Activated CD4-positive, alpha-beta T cell treated with anti-CD3 and anti-CD28 coated beads, Interleukin-2, Interleukin-4, amounts not matched to agents 100 ng/mL and 50 ng/mL, durations not matched to agents 16 hours and 8 hours (primary cell): ENCODE measurements around the gene CCDC34.

ENCODE experiments used
- DNase-seq: peaks from one replicate; pipeline ENCODE4 v3.0.0-alpha.2; 2020; ENCODE audit warnings: low spot score

Gene CCDC34

DNA sequence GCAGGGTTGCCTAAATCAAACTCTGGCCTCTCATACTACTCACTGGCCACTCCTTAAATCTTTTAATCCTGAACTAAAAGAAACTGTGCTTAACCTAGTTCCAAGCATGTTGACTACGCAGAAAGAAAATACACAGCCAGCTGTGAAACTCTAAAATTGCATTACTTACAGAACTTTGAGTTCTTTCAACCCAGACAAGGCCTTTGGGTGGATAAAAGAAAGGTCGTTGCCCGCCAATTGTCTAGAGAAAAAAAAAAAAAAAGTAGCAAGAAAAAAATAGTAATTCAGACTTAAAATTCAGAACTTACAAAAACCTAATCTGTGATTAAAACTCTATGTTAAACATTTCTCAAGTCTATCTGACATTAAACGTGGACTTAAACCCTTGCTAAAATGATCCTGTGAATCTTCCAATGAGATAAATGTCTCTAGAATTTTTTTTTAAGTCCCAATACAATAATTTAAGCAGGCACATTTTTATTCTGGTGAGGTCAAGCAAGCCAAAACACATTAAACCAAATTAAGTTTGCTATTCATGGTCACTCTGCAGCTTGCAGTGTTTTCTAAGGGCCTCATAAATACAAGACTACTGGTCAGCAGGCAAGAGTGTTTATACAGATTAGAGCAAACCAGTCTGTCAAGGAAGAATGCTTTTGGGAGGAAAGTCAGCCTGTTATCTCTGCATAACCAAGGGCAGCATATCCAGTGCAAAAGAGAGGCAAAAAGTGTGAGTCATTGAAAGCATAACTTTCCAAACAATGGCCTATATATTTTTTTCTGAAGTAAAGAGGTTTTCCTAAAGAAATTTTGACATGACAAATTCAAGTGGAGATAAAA, 29.5 kb upstream of the CCDC34 start:
- DNase-seq, result no peak

DNA sequence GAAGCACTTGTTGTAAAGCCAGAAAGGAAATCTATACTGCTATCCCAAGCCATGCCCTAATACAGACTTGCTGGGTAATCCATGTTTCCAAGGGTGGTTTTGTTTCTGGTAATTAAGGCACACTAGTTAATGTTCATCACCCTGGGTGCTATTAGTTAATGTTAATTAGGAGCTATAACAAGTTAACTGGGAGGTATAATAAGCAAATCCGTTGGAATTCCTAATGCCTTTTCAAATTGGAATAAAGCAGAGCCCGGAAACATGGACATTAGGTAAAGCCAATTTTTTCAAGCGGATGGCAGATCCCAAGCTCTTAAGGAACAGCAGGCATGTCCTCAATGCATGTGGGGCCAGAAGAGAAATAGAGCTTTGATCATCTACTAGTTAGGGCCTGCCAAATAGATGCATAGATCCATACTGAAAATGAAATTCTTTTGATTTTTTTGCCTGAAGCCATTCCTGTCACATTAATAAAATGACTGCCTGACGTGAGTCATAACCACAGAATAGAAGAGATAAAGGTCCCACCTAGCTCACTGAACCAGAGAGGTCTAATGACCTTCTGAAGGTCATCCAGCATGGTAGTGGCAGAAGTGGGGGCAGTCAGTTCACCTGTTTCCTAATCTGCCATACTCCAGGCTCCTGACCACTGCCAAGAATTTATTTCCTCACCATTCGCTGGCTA, 28.5 kb upstream of the CCDC34 start:
- no peak for DNase-seq

DNA sequence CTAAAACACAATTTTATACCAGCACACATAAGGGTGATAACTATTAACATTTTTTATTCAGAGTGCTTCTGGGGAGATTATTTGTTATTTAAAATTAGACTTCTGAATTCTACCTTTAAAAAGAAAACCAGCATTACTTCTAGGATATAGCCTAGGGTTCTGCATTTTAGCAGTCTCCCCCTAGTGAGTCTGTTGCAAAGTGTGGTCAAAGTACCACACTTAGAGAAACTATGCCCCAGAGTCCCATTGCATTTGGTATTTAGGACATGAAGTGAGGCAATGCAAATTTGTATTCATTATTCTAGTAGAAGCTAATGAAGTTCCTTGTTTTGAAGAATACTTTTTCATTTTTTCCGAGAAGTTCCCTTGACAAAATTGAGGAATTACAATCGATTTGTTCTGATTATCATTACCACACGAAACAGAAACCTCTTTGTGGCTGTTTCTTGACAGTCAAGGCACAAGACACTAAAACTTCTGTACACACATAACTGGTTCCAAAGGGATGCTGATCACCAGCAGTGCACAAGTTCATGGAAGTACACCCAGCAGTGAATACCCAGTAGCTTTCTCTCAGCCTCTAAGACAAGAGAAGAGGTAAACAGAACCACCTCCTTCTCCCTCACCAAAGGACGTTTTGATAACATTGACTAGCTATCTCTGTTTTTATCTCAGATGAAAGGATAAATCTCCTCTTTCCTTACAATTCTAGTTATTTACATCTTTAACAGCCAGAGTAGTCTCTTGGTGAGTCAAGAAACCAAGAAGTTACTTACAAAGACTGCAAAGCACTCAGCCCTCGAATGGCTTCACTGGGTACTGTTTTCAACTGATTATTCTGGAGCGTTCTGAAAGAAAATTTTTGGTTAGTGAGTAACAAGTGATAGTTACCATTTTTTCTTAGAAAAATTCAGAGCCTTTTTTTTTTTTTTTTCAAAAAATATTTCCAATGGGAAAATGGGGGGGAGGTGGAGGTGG, 27.6 kb upstream of the CCDC34 start:
- no peak for DNase-seq

DNA sequence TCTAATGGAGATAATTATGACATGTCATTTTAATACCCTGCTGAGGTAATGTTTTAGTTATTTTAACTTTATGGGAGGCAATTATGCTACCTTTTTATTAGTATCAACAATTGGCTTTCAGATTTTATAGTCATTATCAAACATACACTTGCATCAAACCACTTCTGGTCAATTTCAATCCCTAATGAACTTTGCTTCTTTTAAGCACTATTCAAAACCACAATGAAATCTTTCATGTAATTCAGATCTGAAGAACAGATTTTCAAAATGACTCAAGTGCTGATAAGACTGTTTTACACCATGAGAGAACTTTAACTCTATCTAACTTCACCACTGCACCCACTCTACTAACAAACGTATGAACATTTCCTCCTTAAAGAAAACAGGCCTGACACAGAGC, 25.9 kb upstream of the CCDC34 start:
- peak; percentile 26 for DNase-seq

DNA sequence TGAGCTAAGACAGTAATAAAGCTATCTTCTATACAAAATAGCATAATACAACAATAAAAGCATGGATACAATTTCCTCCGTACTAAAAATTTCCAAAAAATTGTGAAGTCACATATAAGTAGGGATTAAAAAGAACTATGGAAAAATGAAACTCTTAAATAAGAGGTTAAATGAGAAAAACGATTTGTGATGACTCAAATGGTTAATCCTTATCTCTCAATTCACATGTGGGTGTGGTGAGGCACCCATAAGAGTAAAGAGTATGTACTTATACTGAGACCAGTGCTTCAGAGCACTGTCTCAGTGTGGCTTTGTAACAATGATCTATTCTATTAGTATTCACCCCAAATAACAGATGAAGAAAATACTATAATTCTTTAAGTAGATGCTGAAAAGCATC, 25.0 kb upstream of the CCDC34 start:
- peak; percentile 29 for DNase-seq

DNA sequence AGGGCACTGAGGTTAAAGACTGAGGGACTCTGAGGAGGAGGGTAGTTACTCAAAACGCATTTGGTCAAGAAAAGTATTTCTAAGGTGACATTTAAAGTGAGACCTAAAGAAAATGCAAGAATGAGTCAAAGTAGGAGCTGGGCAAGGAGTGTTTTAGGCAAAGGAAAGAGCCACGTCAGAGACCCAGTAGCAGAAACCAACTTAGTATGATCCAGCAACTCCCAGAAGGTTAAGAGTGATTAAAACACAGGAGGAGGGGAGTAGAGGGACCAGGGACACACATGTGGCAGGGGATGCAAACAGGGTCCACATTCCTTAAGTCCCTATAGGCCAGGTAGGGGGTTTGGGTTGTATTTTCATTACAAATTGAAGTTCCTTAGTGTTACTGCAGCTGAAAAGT, 24.3 kb upstream of the CCDC34 start:
- DNase-seq, result peak; percentile 15

DNA sequence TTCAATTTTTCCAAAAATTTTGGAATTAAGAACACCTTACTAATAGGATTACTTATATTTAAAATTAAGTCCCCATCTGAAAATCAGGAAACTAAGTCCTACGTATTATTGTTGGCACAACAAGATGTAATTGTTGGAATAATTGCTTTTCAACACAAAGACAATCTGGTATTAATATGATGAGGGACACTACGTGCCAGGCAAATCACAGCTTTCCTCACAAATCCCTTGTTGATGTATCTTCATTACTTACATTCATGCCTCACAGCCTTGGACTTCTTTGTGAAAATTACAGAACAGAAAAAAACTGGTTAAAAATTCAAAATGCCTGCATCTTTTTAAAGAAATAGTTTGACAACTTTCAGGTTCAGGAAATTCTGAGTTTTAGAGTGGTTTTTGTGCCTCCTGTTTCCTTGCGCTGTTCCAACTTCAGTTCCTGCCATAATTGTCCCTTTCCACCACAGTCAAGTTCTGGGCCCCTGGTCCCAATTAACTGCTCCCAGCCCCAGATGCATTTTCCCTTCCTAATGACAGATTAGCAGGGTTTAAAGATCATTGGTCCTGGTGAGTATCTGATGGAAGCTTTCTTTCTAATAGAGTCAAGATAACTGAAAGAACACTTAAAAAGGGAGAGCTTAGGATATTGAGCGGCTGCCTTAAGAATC, 23.3 kb upstream of the CCDC34 start:
- DNase-seq, result no peak

DNA sequence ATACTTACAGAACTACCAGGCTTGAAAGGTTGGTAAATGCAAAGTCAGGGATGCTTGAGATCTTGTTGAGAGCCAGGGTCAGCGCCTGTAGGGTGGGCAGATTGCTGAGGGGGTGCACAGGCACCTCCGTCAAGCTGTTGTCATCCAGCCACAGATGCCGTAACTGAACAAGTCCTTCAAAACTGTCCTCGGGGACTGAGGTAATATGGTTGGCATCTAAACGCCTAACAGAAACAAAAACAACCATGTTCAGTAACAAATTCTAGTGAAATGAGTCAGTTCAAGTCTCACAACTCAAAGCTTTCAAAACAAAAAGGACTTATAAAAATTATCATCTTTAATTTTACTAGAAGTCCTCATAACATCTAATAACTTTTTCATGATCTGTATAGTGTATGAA, 22.2 kb upstream of the CCDC34 start:
- no peak for DNase-seq

DNA sequence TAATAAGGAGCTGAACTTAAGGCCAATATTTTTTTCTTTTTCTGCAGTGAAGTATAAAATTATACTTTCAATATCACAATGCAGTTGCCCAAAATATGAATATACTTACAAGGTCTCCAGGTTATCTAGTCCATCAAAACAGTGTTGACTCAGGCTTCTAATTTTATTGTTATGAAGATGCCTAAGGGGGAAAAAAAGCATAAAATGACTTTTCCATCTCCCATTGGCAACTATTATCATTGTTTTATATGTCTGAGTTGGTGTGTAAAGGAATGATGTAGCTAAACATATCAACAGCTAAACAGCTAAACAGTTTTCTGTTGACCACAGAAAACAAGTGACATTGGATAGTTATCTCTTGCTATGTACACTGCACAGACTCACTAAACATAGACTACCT, 21.2 kb upstream of the CCDC34 start:
- DNase-seq, result no peak

DNA sequence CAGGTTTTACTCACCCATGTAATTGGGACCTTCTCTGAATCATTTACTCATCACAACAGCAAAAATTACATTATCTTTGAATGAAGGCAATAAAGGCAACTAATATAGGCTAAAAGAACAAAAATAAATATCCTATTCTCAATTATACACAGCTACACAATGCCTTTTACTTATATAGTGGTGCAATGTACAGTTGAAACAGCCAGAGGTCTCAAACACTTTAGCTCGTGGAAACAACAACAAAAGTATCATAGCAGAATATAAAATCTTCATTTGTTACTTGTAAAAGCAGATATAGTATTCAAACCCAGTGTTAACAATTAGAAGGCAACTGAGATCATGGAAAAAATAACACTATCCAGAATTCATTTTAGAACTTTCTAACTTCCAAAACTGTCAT, 20.6 kb upstream of the CCDC34 start:
- DNase-seq, result no peak

DNA sequence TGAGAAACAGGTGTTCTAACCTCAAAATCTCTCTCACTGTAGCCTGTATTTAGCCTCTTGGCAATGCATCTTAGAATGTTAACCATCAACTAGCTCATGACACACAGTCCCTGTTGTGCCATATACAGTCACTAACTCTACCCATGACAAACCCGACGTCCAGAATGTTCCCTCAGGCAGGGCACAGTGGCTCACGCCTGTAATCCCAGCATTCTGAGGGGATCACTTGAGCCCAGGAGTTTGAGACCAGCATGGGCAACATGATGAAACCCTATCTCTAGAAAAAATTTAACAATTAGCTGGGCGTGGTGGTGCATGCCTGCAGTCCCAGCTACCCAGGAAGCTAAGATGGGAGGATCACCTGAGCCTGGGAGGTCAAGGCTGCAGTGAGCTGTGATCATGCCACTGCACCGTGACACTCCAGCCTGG, 18.2 kb upstream of the CCDC34 start:
- no peak for DNase-seq

DNA sequence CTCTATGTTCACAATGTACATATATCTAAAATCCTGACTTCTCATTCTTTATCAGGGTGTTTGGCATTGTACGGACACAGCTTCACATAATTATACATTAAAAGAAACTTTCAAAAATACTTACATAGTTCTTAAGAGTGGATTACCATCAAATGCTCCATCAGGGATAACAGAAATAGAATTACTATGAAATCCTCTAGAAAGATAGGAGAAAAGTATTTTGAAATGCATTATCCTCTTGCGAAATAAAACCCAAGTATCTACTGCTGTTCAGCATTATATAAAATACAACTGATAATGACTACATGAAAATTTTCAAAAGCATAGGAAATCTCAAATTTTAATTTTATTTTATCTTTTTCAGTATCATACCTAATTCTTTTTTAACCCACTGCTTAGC, 17.8 kb upstream of the CCDC34 start:
- DNase-seq, result no peak

DNA sequence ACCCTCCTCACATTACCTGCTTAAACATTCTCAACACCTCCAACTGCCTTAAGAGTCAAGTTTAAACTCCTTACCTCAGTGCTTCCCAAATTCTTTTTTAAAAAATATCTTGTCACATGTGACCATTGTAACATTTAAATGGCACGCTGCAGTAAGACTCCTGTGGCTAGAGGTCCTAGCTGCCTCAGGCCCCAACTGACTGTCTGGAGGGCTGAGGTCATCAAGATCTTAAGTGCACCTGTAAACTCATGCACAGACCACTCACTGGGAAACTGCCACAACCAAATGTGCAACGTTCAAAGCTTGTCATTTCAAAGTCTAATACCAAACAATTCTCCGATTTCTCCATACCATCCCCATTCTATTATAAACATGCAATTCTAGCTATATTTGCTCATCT, 16.4 kb upstream of the CCDC34 start:
- no peak for DNase-seq

DNA sequence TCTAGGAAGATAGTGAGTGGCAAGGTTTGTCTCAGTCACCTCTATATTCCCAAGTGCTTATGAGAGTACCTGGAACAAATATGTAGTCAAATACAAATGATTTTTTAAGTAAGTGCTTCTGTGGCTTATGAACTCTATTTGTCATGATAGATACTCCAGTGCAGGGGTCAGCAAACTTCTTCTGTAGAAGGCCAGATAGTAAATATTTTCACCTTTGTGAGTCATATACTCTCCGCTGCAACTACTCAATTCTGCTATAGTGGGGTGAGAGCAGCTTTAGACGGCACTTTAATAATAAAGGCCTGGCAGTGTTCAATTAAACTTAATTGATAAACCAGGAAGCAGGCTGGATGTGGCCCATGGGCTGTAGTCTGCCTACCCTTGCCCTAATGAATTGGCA, 12.4 kb upstream of the CCDC34 start:
- no peak for DNase-seq

DNA sequence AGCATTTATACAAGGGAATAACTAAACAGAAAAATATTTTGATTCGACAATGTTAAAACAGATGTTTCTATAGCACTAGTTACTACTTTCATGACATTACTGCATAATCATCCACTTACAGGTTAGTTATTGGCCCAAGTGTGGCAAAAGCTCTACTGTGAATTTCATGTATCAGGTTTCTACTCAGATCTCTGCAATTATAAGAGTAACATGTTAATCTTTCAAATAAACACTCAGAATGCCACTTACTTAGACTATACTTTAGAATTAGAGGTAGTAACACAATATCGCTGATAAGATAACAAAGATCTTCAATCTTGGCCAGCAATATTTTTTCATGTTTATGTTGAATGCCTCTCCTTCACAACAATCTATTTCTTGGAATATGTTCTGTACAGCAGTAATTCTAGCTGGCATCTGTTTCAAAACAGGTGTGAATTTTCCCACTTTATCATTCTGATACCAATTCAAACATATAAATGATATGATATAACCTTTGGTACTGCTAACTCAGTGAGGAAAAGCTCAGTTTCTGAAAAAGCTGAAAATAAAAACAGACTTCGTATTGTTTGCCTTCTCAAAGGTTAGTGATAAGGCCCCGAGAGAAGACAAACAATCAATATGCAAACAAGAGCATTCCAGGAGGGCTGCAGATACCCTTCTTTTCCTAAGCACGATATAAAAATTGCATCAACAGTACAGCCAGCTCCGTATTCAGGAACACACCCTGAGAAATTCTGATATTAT, 11.0 kb upstream of the CCDC34 start:
- no peak for DNase-seq

DNA sequence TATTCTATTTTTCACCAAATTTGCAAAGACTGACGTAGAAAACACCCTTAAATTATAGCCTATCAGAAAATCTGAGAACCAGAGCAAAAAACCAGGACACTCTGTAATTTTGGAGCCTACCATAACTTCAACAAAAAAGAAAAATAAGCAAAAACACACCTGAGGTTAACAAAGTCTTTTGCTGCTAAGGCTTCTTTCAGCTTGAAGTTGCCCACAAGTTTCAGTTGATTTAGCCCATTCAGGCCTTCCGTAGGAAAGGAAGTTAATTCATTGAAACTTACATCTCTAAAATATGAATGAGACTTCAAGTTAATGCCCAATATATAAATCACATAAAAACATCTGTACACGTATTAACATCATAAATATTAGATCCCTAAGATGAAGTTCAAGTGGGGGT, 10.4 kb upstream of the CCDC34 start:
- DNase-seq, result no peak

DNA sequence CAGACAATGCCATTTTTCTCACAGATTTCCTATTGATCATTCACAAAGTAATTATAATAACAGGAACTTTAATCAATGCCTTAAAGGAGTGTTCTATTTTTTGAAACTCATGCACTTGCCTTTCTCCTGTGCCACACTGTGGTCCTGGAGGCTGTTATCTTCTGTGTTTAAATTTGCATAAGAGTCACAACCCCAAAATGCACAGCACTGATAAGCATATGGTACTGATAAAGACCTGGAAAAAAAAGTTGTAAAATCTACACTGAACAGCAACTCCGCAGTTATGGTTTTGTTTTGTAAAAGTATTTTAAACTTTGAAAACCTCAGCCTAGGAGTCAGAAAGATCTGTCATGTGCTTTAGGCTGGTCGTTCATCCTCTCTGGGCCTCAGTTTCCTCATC, 9.1 kb upstream of the CCDC34 start:
- DNase-seq, result no peak

DNA sequence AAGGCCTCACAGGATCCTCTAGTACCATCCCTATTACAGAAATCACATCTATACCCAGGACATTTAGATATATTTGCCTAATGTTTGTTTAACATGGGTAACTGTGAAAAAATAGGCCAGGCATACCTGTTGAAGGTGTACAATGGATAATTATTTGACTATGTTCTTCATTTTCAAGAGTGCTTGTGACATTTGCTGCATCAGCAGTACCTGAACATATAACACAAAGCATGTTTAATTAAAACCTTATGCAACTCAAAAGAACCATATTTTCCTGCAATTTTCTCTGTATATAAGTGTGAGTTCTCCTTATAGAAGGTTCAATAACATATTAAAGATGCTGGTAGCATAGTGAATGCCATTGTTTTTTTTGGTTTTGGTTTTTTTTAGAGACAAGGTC, 8.5 kb upstream of the CCDC34 start:
- no peak for DNase-seq

DNA sequence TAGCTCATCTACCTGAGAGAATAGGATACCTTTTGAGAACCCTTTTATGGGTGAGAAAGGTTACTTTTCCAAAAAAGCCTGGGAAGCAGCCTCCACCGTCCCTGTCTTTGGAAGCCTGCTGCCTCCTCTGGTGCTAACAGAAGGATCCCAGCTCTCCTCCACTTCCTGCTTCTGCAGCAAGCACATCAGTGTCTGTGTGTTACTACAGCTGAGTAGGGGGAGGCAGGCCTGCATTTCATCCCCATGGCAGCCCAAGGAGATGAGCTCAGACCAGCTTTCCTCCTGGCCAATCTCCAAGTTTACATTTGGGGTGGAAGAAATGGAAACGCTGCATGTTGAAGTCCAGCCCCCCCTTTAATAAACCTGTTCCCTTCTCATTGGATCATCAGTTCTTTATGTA, 7.4 kb upstream of the CCDC34 start:
- no peak for DNase-seq

DNA sequence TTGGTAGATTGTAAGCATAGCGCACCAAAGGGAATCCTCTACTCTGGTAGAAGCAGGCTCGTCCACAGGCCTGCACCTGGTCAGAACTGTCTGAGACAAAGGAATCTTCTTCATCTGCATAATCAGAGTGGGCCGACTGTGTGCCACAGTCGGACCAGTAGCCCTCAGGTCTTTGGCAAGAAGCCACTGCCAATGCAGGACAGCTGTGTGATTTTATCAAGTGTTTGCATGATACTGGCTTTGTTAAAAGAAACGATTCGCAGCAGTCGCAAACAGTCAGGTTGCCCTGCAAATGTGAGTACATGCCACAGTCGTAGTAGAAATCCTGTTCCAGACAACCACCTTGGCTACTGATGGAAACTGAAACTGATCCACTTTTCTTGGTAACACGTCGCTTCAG, 4.9 kb upstream of the CCDC34 start:
- DNase-seq, result no peak

DNA sequence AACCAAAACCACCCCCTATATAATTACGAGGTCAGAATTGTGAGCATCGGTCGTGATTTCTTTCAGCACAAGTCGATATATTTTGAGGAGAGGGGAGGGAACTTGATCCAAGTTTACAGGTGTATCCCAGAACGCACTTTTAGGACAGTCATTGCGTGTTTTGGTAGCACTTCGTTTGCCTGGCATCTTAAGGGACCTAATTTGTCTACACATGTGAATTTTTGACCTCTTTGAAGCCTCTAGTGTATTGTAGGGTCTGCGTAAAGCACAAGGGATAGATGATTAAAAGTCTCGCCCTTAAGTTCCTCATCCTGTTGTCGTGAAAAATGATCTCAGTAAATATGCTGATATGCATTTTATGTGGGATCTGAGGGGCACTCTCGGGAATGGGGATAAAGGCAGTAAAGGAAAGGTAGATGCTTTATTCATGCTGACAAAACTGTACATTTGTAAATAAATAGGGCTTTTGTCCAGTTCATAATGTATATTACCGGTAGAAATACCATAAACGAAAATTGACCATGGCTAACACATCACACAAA, 632 bp upstream of the CCDC34 start:
- no peak for DNase-seq
